Stimulated activated naive CD8-positive, alpha-beta T cell treated with anti-CD3 and anti-CD28 coated beads, Interleukin-15, Interleukin-2, amounts not matched to agents 100 U/mL and 50 U/mL, for 24 hours (primary cell): ENCODE measurements around the gene ARHGAP15.

Experiments used
- ATAC-seq: fragments of 150-1000 bp; cut with Tn5 transposase; one replicate; pipeline ENCODE4 v1.10.0; 2021
- DNase-seq: peaks from one replicate; pipeline ENCODE4 v3.0.0; 2021

Gene ARHGAP15

DNA sequence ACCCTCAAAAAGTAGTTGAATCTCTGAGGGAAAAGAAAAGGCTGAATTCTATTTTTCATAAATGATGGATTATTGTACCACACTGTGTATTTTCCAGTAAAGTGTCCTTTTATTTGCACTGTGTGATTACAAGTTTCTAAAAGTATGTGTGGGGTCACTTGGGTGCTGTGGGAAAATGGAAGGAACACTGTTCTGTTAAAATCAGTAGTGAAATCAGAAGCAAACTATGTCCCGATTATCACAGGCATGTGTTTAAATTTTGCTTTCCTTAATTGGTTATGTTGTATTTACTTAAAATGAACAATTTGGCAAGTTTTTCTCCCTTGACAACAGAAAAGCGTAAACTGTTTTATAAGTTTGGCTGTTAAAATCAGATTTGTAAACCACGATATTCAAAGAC is 353.1 kb downstream of the ARHGAP15 start:
- DNase-seq: no peak
- no peak for ATAC-seq

DNA sequence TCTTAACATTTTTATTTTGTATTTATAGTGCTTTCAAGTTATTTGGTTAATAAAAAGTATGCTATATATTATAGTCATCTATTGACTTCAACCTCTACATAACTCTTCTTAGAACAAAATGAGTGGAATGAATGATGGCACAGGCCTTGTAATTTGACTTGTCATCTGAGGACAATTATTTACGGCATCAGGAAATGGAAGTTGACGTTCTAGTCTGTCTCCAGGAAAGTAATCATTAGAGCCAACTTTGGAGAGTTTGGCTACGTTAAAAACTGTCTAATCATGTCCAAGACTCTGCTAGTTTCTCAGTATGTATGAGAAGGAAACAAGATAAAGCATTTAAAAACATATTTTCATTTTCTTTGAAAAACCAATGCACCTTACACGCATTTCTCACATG is 353.6 kb downstream of the ARHGAP15 start:
- no peak for DNase-seq

DNA sequence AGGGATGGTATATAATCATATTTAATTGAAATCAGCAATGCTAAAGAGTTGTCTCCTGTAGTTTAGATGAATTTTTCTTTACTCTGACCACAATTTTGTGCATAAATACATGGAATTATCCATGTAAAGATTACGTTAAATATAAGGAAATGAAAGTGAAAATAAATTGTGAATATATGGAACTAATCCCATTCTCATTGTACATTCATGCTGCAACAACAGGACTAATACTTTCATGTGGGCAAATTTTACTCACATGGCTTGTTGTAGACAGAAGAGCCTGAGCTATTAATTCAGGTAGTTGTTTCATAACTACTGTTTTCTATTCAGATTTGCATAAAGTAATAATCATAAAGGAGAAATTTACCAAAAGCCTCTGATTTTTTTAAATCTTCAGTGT is 357.8 kb downstream of the ARHGAP15 start:
- no peak for DNase-seq
- ATAC-seq: no peak

More for the DNA sequence above, 353.6 kb downstream of the ARHGAP15 start:
- no peak for ATAC-seq

DNA sequence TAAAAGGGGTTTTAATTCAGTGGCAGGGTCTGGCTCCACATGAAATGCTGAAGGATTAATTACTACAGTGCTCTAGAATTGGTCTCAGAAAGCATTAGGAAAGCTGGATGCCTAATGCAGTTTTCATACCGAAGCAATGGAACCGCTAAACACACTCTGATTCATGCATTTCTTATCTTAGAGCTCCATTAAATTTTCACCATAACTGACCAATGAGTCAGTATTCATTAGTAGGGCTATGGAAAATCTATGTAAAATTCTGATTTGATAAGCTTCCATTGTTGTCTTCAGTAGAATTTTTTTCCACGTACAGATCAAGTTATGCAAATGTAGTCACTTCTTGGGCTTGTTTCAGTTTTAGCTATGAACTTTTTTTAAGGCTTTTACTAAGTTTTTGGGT is 359.9 kb downstream of the ARHGAP15 start:
- DNase-seq: no peak
- no peak for ATAC-seq

DNA sequence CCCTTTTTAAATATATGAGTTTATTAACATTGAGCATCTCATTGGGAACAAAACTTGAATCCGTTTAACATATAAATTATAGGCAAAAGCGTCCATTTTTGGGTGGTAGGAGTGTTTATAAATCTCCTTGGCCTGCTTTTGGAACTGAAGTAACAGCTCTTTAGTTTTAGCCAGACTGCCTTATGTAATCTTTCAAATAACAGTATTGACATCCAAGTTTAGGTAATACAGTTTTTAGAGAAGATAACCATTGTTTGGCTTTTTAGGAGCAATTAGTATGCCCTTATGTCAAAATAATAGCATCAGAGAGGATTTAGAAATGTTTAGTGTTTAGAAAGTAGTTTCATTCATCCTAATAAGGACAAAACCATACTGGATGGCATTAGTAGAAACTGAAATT is 361.9 kb downstream of the ARHGAP15 start:
- no peak for ATAC-seq
- DNase-seq: no peak

DNA sequence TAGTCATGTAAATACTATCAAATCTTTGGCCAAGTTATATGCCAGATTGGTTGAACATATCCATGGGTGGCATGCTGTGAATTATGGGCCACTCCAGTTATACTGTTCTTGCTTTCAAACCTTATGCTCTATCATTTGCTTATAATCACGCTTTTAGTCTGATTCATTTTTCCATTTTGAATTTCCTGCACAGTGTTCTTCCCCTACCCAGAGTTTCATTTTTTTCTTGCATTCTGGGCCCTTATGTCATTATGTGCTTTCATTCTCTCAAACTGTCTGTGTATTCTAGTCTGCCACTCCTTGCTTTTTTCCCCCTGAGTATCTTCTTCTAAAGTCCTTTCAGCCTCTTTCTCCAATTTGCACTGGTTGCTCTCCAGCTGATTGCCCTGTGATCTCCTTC is 364.1 kb downstream of the ARHGAP15 start:
- ATAC-seq (no peak), DNase-seq (no peak)

DNA sequence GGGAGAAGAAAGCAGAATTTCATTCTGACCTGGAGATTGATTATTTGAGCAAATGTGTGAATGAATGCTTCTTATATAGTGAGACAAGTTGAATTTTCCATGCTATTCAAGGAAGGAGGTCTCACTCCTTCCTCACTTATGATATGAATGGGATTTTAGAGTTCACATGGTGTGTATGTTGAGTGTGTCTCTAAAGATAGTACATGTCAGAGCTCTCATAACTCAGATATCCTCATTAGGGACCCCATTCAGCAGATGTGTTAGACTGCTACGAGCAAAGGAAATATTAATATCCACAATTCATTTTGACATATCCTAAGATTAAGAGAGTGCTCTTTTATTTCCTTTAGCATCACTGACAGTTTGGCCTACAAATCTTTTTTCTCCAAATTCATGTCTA is 368.5 kb downstream of the ARHGAP15 start:
- no peak for DNase-seq
- ATAC-seq: no peak

DNA sequence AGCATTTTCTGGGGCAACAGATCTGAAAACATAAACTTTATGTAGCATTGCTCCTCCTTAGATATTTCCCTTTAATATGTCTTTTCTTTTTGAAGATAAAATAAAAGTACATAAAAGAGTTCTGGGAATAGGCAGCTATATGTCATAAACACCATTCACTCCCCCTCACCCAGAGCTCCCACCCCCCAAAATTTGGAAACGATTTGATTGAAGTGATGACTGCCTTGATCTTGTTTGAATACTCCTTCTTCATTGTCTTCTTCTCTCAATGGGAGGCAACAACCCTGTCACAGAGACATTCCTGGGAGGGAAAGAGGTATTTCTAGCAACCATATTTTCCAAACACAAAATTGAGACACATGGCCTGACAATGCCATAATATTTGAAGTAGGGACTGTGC is 369.3 kb downstream of the ARHGAP15 start:
- DNase-seq: no peak
- ATAC-seq: no peak

DNA sequence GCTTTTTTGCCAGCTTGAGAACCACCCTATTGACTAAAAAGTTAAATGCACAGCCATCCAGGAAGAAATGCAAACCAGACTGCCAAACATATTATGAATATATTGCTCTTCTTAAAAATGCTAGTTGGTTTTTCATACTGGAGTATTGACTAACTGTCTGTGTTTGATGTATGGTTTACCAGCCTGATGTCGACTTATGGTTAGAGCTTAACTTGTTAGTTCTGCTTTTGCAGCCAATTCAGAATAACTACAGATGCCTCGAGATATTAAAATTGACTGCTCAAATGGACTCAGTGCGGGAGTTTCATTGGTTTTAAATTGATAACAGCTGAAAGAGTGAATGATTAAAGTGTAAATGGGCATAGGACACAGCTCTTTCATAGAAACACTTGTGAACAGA is 369.8 kb downstream of the ARHGAP15 start:
- ATAC-seq (no peak), DNase-seq (no peak)

DNA sequence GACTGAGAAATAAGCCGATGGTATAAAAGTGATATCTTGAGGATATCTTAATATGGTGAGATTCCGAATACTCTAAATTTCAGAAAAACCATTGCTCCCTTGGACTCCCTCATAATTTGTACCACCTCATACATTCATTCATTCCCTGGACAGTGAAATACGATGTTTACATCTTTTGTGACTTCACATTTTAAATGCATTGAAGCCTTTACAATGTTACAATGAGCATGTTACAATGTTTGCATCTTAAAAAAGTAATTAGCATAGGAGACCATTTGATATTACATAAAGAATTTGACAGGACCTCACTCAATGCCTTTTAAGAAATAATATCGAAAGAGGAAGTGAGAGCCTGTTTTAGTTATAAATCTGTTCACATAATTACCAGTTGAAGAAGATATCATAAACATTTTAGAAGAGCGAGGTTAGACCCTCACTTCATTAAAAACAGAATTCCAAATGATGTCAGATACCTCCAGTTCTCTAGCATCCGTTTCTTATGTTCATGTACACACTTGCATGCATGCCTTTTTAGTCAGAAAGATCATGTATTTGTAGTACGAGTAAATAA is 372.0 kb downstream of the ARHGAP15 start:
- ATAC-seq: no peak
- DNase-seq: no peak

DNA sequence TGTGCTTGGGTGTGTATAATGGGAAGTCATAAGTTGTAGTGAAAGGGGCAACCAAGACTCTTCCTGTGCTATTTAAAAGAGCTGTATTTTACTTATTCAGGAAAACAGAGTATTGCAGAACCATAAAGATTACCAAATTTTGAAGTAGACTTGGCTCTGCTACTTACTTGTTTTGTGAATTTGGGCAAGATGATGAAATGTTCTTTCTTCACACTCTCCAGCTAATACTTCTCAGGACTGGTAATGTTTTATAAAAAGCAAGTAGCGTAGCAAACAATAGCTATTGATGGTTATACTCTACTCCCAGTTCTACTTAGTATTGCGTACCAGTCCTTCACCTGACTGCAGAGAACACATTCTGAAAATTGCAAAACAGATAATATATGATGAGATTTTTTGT is 374.1 kb downstream of the ARHGAP15 start:
- ATAC-seq (no peak), DNase-seq (no peak)

DNA sequence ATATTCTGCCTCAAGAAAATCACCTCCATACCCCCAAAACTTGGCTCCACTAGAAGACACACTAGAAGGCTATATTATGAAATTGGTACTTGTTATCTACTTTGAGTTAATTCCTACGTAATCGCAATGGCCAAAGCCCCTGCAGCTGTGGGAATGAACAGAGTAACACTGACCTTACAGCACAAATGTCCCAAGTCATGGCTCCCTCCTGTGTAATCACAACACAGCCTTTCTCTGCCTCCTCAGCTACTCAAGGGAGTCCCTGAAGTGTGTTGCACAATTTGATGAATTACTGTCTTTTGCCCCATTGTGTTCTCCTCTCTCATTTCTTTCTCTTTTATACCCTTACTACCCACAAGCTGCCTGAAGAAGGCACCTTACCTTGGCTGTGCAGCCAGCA is 375.2 kb downstream of the ARHGAP15 start:
- ATAC-seq: no peak
- no peak for DNase-seq

DNA sequence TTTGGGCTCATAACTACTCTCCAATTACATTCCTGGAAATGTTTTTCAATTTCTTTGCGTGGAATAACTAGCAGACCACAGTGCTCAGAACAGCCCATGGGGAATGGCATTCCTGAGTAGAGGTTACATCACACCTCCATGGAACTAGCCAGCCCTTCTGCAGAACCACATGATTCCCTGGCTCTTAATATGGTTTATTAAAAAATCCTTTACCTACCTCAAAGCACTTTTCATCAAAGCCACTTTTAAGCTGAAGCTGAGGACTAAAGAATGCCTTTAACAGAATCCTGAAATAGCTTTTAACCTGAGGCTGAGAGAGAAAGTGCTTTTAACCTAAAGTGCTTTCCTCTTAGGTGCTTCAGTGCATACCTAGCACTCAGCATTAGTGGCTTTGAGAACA is 376.3 kb downstream of the ARHGAP15 start:
- DNase-seq (no peak), ATAC-seq (no peak)

DNA sequence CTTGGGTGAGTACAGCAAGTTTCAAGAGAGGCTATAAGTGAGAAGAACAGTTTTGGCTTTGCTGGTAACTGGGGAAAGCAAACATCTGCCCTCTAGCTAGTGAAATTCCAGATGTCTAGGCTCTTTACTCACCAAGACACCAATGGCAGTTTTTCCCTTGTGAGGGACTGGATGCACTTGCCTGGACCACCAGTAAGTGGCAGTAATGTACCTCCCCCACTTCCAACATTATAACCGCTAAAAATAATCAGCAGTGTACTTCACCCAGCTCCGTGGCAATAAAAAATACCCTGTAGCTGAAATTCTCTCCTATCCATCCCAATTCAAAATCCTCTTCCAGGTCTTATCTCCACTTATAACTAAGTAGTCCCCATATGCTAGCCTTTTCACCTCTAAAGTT is 383.9 kb downstream of the ARHGAP15 start:
- peak; percentile 36 for ATAC-seq
- DNase-seq: peak; percentile 8

DNA sequence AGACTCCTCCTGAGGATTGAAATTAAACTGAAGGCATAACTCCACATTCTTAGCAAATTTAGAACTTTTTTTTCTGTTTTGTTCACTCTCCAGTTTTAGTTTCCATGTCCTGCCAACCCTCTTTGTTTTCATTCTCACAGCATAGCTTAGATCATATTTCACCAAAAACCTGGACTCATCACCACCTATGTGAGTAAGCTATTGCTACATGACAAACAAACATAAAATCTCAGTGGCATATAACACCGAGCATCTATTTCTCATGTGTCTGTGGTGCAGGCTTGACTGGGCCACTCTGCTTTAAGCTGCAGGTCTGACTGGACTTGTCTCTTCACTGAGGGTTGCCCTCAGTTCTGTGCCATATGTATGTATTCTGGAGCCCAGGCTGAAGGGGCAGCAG is 385.2 kb downstream of the ARHGAP15 start:
- ATAC-seq (no peak), DNase-seq (no peak)

DNA sequence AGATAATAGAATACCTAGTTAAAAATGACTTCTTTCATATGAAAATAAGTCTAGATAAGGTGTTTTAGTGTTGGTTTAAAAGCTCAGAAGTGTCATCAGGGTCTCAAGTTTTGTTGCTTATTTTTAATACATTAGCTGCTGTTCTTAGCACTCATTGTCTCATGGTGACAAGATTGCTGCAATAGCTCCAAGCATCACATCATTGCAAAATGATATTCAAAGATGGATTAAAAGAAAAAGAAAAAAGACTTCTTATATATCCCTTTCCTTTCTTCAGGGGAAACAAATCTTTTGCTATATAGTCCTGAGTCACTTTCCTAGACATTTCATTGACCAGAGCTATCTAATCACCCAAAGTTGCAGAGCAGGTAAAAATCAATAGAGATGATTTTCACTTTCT is 386.1 kb downstream of the ARHGAP15 start:
- DNase-seq (no peak), ATAC-seq (no peak)

DNA sequence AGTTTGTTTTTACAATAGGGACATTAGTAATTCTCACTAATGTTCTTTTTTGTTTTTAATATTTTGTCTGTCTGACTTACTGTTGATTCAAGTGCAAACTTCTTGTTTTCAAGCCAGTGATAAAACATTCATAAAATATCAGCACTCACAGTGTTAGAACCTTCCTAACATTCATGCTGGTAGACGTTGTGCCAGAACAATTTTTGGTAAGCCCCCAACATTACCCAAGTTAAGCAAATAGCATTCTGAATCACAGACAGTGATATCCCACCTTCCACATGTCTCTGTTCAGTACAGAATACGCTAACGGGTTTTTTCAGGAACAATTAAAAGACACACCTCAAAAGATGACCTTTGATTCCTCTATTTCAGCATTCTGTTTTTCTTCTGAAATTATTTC is 390.3 kb downstream of the ARHGAP15 start:
- DNase-seq (no peak), ATAC-seq (no peak)

DNA sequence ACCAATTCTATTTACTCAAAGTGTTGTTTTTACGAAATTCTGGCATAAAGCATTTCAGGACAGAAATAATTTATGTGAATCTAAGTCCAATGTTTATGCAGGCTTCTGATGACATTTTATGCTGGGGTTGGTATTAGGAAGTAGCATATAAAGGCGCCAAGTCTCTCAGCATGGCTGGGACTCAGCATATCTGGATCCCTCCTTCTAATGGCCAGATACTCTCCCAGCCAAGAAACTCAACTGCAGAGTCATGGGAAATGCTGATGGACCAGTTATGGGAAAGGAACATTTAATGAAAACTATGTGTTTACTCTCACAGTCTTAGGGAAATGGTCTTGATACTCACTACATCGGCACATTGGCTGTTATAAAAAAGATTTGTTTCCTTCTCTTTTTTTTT is 392.2 kb downstream of the ARHGAP15 start:
- ATAC-seq: no peak

DNA sequence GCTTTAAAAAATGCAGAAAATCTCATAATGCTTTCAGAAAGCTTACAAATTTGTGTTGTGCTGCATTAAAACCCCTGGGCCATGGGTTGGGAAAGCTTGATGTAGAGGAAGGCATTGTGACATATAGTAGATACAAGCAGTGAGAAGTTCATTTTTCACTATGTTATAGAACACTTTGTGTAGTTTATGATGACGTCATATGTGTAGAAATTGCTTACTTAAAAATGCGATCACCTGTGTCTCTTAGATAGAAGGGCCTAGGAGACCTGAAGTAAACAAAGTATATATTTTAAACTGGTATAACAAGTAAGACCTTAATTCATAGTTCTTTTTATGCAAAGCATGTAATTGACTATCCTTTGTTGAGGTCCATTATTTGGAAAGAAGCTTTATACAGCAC is 393.5 kb downstream of the ARHGAP15 start:
- ATAC-seq: no peak
- DNase-seq: no peak

More for the DNA sequence above, 392.2 kb downstream of the ARHGAP15 start:
- DNase-seq: no peak

DNA sequence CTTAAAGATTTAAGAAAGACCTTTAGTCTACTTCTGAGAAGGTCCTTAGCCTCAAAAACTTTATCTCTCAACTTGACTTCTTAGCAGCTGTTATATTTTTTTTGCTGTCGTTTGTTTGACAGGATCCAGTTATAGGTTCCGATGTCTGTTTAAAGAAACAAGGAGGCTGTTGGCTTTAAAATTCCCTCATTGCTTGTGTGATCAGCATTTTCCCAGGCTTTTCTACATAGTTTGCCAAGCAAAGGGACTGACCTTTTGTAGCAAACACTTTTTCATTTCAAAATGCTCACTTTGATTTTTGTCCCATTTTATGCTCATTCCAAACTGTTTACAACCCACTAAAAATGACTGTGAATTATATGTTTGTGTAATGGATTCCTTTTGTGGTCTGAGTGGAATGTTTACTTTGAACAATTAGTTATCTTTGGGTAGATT is 394.9 kb downstream of the ARHGAP15 start:
- ATAC-seq (no peak), DNase-seq (no peak)

DNA sequence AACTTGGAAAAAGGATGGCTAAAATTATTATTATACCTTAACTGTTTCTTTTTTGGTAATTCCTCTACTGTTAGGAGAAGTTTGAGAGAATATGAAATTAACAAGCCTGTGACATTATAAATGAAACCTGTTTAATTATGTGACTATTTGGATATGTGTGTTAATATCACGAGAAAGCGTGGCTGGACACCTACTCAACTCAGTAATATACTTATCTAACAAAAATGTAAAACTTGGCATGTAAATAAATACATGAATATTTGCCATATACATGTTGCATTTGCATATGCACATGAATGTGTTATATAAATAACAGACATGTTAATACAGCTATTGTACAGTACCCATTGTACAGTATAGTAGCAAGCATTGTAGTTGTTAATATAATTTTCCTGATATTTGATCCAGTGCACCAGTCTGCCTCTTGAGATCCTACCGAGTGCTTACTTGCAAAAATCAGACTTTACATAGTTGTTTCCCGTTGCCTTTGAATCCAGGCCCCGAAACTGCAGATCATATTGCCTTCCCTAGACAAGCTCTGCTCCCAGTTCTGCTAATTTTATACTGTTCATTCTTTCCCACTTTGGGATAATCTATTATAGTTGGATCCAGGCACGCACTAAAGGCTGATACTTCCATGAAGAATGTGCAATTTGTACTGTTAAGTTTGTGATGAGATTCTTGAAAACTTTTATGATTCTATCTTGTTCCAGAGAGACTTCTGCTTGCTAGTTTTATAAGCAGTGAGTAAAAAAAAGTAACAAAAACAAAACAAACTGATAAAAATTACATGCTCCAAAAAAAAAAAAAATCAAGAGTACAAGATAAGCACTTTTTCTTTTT is 395.6 kb downstream of the ARHGAP15 start:
- ATAC-seq: no peak
- DNase-seq: no peak

DNA sequence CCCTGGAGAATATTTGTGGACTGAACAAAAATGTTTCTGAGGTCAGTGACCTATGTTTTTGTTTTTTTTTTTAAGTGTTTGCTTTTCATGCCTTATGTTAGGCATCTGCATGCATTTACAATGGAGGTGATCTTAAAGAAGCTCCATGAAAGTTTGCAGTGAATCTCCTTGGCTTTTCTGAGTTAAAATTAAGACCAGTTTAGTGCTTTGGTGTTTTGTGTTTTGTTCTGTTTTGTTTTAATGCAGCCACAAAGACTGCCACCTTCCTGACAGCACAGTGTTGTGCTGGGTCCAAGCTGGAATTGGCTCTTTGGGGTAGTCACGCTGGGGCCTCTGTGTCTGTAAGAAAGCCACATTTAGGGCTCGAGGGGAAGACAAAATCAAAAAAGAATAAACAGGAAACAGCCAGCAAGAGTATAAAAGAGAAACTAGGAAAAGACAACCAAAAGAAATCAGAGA is 396.2 kb downstream of the ARHGAP15 start:
- ATAC-seq (no peak), DNase-seq (no peak)

DNA sequence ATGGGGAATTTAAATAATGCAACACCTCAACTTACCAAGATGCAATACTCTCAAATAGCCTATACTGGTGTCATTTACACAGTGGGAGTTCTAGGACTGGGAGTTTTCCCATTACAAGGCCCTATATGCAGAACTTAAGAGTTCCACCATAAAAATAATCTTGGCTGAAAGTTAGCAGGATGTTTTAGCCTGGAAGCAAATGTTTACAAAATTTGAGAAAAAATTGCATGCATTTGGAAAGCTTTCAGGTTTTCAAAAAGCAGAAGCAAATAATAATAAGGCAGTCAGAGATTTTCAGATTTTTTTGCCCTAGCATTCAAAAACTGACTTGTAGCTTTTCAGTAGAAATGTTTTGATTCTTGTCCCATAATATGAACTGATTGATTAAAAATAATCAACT is 397.3 kb downstream of the ARHGAP15 start:
- no peak for DNase-seq
- no peak for ATAC-seq

DNA sequence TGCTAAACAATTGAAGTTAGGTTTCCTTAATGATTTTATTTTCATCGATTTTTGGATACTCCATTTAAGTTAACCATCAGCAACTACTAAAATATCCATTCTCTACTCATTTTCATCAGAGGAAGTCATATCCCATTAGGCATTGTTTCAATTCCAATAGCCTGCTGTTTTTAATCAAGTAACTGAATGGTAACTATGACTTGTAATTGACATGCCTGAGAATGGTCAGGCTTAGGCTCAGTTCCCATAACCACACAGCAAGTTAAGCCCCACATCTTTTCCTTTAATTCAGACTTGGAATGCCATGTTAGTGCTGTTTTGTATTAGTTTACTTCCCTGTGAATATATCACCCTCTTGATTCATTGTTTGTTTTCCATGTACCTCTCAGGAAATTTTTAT is 398.8 kb downstream of the ARHGAP15 start:
- no peak for DNase-seq
- ATAC-seq: no peak
